SK-N-SH treated with all-trans-retinoic acid at 6 μM for 48 hours (cell line): ENCODE results near the gene ZFP90.

Experiments used
- ARNTL ChIP-seq: fragments of 450-650 bp; formaldehyde crosslinking; IDR thresholded peaks from 2 replicates; pipeline ENCODE4 v1.5.0; 2020; ENCODE audit warnings: low read depth, mild to moderate bottlenecking, moderate library complexity, borderline replicate concordance
- BACH2 ChIP-seq: fragments of 250-450 bp; sonication (Bioruptor Pico); IDR thresholded peaks from 2 replicates; pipeline ENCODE4 v1.9.0; 2021; ENCODE audit warnings: mild to moderate bottlenecking, borderline replicate concordance
- CSDC2 ChIP-seq: fragments of 250-450 bp; sonication (Bioruptor Pico); IDR thresholded peaks from 2 replicates; pipeline ENCODE4 v1.5.0; 2020; ENCODE audit warnings: mild to moderate bottlenecking, moderate library complexity
- GLIS3 ChIP-seq: fragments of 250-450 bp; sonication (Bioruptor Pico); IDR thresholded peaks from 2 replicates; pipeline ENCODE4 v1.5.0; 2020; ENCODE audit warnings: mild to moderate bottlenecking, moderate library complexity
- PPARA ChIP-seq: fragments of 250-450 bp; sonication (Bioruptor Pico); IDR thresholded peaks from 2 replicates; pipeline ENCODE4 v1.5.0; 2020; ENCODE audit warnings: mild to moderate bottlenecking, borderline replicate concordance
- RARB ChIP-seq: fragments of 250-450 bp; sonication (Bioruptor Pico); IDR thresholded peaks from 2 replicates; pipeline ENCODE4 v1.8.0; 2021; ENCODE audit warnings: mild to moderate bottlenecking, moderate library complexity
- SNAI2 ChIP-seq: fragments of 250-450 bp; sonication (Bioruptor Pico); IDR thresholded peaks from 2 replicates; pipeline ENCODE4 v1.5.0; 2020; ENCODE audit warnings: mild to moderate bottlenecking, moderate library complexity
- ZFP30 ChIP-seq: fragments of 450-650 bp; formaldehyde crosslinking; IDR thresholded peaks from 2 replicates; pipeline ENCODE4 v1.5.0; 2022; ENCODE audit warnings: mild to moderate bottlenecking, moderate library complexity
- ZNF70 ChIP-seq: fragments of 450-650 bp; formaldehyde crosslinking; IDR thresholded peaks from 2 replicates; pipeline ENCODE4 v1.5.0; 2020; ENCODE audit warnings: mild to moderate bottlenecking, moderate library complexity
- ZNF8 ChIP-seq: fragments of 450-650 bp; formaldehyde crosslinking; IDR thresholded peaks from 2 replicates; pipeline ENCODE4 v1.5.0; 2020; ENCODE audit warnings: mild to moderate bottlenecking, moderate library complexity
- TF ChIP-seq, protein P1 (sequence below): fragments of 250-450 bp; sonication (Bioruptor Pico); IDR thresholded peaks from 2 replicates; pipeline ENCODE4 v1.5.1; 2020; ENCODE audit warnings: low read depth, mild to moderate bottlenecking, moderate library complexity
- TF ChIP-seq, protein P2 (sequence below): fragments of 250-450 bp; sonication (Bioruptor Pico); IDR thresholded peaks from 2 replicates; pipeline ENCODE4 v1.8.0; 2020; ENCODE audit warnings: mild to moderate bottlenecking, moderate library complexity, borderline replicate concordance
- TF ChIP-seq, protein P3 (sequence below): fragments of 250-450 bp; sonication (Bioruptor Pico); IDR thresholded peaks from 2 replicates; pipeline ENCODE4 v1.5.1; 2021; ENCODE audit warnings: mild to moderate bottlenecking, moderate library complexity
- TF ChIP-seq, protein P4 (sequence below): fragments of 250-450 bp; sonication (Bioruptor Pico); IDR thresholded peaks from 2 replicates; pipeline ENCODE4 v1.8.0; 2021; ENCODE audit warnings: low read depth, mild to moderate bottlenecking, moderate library complexity, borderline replicate concordance

DNA sequence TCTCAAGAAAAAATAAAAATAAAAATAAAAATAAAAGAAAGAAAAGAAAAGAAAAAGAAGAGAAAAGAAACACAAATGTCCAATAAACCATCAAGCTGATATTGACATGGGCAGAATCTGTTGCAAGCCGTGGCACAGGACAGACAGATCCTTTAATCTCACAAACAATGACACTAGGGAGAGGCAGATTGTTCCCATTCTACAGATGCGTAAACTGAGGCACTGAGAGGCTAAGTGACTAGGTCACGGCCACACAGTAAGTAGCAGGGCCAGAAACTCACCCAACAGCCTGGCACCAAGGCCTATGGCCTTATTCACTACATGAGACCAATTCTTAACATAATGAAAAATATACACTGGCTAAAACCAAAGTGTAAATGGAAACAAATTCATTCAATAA is 28.3 kb upstream of the ZFP90 start:
- TF ChIP-seq ZFP30 (CRISPR knock-in tag): no peak
- no peak for TF ChIP-seq PPARA (CRISPR knock-in tag)
- no peak for TF ChIP-seq GLIS3 (CRISPR knock-in tag)
- TF ChIP-seq, protein P1, sequence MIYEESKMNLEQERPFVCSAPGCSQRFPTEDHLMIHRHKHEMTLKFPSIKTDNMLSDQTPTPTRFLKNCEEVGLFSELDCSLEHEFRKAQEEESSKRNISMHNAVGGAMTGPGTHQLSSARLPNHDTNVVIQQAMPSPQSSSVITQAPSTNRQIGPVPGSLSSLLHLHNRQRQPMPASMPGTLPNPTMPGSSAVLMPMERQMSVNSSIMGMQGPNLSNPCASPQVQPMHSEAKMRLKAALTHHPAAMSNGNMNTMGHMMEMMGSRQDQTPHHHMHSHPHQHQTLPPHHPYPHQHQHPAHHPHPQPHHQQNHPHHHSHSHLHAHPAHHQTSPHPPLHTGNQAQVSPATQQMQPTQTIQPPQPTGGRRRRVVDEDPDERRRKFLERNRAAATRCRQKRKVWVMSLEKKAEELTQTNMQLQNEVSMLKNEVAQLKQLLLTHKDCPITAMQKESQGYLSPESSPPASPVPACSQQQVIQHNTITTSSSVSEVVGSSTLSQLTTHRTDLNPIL (CRISPR knock-in tag): no peak
- TF ChIP-seq, protein P2, sequence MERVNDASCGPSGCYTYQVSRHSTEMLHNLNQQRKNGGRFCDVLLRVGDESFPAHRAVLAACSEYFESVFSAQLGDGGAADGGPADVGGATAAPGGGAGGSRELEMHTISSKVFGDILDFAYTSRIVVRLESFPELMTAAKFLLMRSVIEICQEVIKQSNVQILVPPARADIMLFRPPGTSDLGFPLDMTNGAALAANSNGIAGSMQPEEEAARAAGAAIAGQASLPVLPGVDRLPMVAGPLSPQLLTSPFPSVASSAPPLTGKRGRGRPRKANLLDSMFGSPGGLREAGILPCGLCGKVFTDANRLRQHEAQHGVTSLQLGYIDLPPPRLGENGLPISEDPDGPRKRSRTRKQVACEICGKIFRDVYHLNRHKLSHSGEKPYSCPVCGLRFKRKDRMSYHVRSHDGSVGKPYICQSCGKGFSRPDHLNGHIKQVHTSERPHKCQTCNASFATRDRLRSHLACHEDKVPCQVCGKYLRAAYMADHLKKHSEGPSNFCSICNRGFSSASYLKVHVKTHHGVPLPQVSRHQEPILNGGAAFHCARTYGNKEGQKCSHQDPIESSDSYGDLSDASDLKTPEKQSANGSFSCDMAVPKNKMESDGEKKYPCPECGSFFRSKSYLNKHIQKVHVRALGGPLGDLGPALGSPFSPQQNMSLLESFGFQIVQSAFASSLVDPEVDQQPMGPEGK (CRISPR knock-in tag): no peak
- no peak for TF ChIP-seq ZNF8 (CRISPR knock-in tag)
- no peak for TF ChIP-seq BACH2
- TF ChIP-seq, protein P3, sequence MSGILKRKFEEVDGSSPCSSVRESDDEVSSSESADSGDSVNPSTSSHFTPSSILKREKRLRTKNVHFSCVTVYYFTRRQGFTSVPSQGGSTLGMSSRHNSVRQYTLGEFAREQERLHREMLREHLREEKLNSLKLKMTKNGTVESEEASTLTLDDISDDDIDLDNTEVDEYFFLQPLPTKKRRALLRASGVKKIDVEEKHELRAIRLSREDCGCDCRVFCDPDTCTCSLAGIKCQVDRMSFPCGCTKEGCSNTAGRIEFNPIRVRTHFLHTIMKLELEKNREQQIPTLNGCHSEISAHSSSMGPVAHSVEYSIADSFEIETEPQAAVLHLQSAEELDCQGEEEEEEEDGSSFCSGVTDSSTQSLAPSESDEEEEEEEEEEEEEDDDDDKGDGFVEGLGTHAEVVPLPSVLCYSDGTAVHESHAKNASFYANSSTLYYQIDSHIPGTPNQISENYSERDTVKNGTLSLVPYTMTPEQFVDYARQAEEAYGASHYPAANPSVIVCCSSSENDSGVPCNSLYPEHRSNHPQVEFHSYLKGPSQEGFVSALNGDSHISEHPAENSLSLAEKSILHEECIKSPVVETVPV (CRISPR knock-in tag): no peak
- no peak for TF ChIP-seq ARNTL (CRISPR knock-in tag)
- no peak for TF ChIP-seq CSDC2 (CRISPR knock-in tag)
- TF ChIP-seq SNAI2 (CRISPR knock-in tag): no peak
- TF ChIP-seq ZNF70 (CRISPR knock-in tag): no peak
- TF ChIP-seq RARB (CRISPR knock-in tag): no peak
- TF ChIP-seq, protein P4, sequence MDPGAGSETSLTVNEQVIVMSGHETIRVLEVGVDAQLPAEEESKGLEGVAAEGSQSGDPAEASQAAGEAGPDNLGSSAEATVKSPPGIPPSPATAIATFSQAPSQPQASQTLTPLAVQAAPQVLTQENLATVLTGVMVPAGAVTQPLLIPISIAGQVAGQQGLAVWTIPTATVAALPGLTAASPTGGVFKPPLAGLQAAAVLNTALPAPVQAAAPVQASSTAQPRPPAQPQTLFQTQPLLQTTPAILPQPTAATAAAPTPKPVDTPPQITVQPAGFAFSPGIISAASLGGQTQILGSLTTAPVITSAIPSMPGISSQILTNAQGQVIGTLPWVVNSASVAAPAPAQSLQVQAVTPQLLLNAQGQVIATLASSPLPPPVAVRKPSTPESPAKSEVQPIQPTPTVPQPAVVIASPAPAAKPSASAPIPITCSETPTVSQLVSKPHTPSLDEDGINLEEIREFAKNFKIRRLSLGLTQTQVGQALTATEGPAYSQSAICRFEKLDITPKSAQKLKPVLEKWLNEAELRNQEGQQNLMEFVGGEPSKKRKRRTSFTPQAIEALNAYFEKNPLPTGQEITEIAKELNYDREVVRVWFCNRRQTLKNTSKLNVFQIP (CRISPR knock-in tag): no peak
